Lower leg skin (tissue), 3 donors: ENCODE results near the gene GGCT.

Source experiments
- CTCF ChIP-seq, 3 donors: fragments of 450-650 bp; IDR thresholded peaks; one replicate each; pipeline ENCODE4 v1.5.1; 2016; ENCODE audit warnings: antibody characterized with exemption in 3 of 3, mild to moderate bottlenecking in 3 of 3, moderate library complexity in 2 of 3
- POLR2A ChIP-seq, 2 donors: fragments of 450-650 bp; IDR thresholded peaks; one replicate each; pipeline ENCODE4 v1.6.1; 2016 to 2017; ENCODE audit warnings: antibody characterized with exemption in 2 of 2, mild to moderate bottlenecking in 1 of 2, moderate library complexity in 1 of 2

- TF ChIP-seq CTCF (IDR thresholded peaks at IDR 0.05): peak in 1 of 3 donors; percentile 52
- TF ChIP-seq POLR2A (IDR thresholded peaks at IDR 0.05): no peak
Measured at GRCh38 chr7:30548845-30549244, 44.2 kb upstream of the GGCT start.
